NCI-H774 (cell line): ENCODE data around the gene PTOV1.

Experiments
- DNase-seq: peaks from one replicate; lab custom pipeline; 2025; lab: John Stamatoyannopoulos, UW

Gene PTOV1

DNA sequence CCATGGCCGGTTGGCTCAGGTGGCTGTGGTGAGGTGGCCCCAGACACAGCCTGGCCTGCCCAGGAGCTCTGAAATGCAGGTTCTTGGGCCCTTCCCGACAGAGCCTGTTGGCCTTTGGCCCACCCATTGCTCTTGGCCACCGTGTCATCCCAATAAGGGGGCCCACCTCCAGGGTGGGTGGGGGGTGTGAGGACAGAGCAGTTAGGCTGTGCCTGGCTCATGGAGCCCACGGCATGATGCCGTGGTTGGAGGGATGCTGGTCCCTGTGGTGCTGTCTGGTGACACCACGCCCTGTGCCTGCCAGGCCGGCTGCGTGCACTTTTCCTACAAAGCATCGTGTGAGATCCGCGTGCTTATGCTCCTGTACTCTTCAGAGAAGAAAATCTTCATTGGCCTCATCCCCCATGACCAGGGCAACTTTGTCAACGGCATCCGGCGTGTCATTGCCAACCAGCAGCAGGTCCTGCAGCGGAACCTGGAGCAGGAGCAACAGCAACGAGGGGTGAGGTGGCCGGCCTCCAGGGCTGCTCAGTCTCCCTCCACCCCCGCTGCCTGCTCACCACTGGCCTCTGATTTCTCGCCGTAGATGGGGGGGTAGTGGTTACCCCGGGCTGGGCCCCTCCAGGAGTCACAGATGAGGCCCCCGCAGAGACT, 8.8 kb downstream of the PTOV1 start:
- no peak for DNase-seq

DNA sequence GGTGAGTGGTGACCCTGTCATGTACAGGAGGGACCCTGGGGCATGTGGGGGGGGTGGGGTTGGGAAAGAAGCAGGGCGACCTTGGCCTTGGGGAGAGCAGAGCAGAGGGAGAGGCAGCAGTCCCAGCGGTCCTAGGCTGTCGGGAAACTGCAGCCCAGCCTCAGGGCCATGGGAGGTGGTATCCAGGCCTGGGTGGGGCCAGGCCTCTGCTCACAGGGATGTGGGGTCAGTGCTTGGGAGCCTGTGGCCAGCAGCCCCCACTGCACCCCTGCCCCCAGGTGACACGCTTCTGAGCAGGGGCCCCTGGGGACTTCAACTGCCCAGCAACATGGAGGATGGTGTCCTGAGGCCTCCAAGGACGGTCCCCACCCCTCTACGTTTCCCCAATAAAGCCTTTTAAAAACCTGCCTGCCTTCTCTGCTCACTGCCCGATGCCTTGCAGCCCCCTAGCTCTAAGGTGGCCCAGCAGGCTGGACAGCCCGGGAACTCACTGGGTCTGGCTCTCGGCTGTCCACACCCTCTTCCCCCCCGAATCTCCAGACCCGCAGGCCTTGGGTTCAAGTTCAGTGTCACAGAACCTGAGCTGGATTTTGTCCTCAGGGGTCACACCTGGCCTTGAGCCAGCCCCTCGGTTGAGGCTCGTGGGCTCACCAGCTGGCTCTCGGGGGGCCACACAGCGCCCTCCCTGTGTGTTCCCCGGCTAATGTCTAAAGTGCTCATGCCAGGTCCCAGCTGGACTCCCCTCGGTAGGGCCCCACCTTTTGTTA, 9.6 kb downstream of the PTOV1 start:
- no peak for DNase-seq

DNA sequence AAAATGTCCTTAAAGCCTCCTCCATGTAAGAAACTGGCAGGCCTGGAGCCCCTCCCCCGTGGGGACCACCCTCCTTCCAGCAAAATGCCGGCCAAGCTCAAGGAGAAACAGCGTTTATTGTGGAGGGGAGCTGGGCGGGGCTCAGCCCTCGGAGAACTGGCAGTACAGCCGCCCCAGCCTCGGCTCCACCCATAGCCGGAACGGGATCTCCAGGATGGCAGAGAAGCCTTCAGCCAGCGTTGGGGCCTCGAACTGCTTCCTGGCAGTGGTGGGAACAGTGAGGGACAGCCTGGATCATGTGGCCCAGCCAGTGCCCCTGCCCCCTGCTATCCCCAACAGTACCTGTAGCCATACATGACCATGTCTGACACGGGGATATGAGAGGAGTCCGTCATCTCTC, 10.1 kb downstream of the PTOV1 start:
- DNase-seq, result no peak

DNA sequence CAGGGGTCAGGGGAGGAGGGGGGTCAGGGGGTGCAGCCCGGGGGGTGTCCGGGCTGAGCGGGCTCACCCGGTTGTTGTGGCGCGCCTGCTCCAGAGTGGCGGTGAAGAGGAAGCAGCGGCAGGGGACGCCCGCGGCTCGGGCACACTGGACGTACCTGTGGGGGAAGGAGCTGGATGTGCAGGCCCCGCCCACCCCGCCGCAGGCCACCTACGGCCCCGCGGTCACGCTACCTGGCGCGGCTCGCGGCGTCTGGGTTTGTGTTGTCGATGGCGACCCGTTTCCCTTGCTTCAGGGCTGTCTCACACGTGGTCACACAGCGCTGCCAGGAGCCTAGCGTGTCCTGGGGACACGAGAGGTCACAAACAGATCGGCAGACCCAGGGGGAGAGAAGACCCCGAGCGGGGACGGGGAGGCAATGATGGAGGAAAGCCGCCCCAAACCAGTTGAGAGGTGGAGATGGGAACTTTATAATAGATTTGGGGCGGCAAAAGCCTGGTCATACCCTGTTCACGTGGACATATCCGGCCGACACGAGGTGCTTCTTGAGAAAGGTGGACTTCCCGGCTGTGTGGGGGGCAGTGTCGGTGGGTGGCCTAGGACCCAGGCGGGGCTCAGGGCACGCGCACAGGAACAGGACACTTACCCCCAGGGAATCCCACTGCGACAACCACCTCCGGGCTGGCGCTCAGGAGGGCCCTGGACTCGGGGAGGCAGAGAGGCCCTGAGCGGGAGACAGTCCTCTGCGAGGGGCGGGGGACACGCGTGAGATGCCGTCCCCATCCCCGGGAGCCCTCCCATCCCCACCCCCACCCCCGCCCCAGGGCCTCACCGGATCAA, 10.8 kb downstream of the PTOV1 start:
- no peak for DNase-seq

DNA sequence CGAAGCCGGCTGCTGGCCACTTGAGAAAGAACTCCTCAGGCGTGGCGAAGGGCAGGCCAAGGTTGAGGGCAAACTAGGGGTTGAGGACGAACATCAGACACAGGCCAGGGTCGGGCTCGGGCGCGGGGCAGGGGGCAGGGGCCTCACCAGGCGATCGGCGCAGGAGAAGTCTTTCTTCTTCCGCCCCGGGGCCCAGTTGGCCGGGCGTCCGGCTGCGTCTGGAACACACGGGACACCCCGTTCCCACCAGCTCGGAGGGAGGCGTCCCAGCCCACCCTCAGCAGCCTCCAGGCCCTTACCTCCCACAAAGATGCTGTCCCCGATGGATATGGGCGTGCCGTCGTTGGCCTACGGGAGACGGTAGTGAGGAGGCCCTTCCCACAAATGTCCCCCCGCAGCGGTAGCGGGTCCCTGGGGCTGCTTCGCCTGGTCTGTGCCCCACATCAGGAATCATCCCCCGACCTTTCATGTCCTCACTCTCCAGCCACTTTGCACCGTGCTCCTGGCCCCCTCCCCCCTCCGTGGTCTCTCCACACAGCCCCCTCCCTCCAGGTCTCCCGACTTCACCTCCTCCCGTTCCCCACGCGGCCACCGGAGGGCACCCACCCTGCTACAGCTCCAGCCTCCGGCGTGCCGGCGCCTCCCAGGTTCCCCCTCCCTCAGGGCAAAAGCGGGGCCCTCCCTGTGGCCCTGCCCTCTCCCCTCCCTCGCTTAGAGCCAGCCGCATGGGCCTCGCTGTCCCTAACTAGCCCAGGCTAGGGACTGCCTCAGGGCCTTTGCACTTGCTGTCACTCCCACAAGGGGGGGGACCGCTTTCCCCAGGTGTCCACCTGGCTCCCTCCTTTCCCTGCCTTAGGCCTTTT, 11.7 kb downstream of the PTOV1 start:
- DNase-seq, result no peak

DNA sequence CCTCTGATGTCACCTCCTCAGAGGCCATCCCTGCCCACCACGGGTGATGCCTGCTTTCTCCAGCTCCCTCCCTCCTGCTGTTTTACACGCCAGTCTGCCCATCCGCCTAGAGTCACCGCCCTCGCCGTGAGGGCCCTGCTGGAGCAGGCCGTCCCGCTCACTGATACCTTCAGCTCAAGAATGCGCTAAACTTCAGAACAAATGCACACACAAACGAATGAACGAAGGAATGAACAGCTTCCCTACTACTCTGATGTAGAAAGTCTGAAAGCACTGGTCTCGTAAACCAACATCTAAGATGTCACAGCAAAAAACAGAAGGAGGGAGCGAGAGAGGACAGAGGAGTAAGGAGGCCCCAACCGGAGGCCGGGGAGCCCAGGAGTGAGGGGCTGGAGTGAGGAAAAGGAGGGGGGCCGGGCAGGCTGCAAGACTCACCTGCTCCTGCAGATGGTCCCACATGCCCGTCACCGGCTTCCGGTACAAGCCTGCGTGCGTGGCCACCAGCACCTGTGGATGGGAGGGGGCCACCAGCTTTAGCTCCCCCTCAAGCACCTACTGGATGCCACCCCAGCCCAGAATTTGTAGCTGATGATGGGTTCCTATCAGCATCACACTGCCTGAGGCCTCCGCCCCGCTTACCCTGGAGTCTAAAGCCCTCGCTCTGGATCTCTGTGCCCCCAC, 12.4 kb downstream of the PTOV1 start:
- DNase-seq, result no peak

DNA sequence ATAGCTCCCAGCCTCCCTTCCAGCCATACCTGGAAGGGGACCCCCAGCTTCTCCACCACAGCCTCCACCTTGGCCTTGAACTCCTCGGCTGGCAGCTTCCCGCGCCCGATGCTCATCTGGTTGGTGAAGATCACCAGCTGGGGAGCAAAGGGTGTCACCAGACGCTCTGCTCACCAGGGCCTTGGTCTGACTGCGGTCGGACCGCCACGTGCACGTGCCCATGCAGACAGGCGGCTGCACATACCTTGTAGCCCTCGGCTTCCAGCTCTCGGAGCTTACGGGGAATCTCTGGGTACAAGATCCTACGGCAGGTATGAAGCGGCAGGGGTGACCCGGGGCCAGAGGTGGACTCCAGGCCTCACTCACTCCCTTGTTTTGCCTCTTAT, 13.0 kb downstream of the PTOV1 start:
- no peak for DNase-seq

DNA sequence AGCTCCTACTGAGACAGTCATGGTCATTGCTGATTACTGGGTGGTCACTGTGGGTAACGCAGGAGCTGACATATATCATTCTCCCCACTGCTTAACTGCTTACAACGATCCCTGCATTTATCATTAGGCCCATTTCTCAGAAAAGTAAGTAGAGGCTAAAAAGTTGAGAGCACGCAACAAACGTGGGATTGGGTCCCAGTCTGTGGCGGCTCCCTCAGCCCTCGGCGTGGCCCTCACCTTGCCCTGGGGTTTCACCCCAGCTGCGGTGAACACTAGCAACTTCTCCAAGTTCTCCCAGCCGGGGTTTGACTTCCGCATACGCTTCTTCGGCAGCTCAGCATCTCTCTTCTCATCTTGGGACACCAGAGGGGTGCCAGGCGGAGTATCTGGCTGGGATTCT, 13.9 kb downstream of the PTOV1 start:
- DNase-seq, result no peak

DNA sequence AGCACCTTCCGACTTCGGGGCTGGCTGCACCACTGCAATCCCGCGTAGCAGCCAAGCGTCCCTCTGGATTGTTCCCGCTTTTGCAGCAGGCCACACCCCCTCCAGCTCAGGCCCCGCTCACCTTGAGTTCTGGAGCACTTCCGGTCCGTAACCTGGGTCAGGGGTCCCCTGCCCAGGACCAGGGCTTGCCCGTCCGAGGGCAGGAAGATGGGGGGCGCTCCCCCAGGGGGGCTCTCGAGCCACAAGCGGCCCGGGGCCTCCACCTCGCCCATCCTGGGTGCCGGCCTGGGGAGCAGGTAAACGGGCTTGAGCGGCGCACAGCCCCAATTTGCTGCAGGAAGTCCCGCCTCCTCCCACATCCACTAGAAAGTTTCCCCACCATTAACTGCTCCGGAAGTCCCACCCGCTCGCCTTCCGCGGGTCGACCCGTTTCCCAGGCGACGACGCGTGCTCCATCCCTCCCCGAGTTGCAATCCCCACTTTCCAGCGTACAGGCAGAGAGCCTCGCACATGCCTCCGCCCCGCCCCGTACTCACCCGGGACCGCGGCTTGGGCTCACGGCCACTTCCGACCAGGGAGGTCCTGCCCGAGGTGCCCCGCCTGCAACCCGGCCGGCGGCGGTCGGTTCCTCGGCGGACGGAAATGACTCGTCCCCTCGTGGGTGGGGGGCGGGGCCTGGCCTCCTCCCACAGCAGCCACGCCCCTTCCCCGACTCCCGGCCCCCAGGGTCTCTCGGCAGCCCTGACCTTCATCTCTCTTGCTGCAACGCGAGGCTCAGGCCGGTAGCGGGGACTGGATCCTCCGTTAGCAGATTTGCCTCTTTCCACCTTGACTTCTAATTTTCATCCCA, 16.2 kb downstream of the PTOV1 start, which contains the start of gene PNKP:
TSS of gene PNKP (minus strand) at position 644 of the 850 bp plus-strand sequence. CDS start at position 272, 372 bp downstream.
- peak; percentile 86 for DNase-seq

DNA sequence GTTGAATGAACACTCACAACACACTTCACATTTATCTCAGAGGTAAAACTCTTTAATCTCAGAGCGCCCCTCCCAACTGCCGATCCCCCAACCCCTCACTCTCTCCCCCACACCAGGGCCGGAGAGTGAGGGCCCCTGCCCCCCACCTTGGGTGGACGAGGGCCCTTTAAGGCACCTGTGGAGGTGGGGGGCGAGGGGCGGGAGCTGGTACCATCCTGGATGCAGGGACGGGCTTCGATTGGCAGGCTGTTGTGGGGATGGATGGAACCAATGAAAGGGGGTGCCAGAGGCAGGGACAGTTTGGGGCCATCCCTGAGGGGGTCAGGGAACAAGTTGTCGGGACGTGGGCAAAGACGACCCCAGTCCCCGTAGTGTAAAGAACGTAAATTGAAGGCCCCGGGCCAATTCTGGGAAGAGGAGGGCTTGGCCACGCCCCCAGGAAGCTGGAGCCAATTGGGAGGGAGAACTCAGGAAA, 18.1 kb downstream of the PTOV1 start:
- DNase-seq, result no peak

DNA sequence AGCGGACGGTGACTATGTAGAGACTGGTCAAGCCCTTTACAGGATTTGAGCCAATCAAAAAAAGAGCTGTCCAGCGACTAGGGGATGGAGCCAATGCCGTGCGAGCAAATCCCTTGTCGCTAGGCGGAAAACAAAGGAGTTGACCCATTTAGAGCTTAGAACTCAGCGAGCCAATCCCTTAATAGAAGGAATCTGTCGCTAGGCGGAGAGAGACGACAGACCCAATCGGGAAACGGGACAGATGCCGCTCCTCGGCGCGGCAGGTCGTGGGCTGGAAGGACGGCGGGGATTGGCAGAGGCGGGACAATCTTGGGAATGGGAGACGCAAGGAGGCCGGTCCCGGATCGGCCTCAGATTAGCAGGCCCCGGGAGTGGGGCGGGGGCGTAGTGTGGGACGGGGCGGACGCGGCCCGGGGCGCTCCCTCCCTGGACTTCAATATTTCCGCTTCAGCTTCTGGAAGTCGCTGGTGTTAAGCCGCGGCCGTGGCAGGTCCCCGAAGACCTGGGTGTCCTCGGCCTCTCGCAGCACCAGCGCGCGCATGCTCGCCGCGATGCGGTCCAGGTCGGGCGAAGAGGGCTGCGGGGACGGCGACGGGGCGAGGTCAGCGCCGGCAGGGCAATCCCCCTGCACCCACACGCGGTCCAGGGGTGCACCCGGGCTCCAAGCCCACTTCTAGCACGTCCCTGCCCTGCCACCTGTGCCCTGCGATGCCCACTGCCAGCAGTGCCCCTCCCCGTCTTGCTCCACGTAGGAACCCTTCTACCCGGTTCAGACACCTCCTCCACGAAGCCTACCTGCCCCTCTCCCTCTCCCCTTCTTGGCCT, 18.7 kb downstream of the PTOV1 start:
- peak; percentile 99 for DNase-seq

DNA sequence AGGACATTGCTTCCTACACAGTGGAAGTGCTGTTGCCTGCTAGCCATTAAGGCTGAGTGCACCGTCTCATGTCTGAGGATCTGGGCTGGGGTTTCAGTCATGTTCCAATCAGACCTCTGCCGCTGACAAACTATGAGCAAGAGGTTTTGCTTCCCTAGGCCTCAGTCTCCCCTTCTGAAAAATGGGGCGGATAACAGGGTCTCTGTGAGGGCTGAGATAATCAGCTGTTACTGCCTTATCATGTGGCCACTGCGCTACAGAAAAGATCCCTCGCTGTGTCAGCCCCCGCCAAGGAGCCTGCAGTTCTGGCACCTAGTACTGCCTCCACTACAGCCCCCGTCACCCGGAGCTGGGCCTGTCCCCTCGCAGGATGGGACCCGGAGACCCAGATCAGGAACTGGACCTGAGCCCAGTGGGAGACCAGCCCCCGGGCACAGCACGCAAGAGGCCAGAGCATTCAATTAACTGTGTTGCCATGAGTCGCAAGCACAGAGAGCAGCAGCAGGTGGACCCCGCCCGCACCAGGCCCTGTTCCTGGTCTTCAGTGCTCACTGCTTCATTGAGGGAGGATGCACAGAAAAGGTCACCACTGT, 19.4 kb downstream of the PTOV1 start:
- DNase-seq, result no peak

DNA sequence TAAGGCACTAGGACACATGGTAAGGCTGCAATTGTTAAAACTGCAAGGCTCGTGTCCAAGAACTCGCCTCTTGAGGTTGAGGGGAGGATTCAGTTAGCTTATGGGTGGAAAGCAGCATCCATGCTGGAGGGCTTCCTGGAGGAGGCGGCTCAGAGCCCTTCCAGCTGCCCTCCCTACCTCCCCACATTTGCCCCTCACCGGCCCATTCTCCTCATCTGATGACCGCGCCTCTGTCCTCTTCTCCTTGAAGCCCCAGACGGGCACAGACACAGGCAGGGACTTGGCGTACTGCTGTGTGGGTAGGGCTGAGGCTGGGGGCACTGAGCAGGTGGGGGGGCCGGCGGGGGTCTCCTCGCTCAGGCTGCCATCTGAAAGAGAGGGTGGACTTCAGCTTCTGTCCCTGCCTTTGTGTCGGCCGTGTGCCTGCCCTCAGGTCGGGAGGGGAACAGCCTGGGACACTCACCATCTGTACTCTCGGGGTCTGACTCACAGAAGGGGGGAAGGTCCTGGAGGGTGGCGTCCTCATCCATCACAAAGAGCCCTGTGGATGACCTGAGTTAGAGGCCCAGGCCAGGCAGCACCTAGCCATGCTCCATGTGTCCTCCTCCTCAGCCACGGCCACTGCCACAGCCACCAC, 20.5 kb downstream of the PTOV1 start:
- DNase-seq, result no peak

DNA sequence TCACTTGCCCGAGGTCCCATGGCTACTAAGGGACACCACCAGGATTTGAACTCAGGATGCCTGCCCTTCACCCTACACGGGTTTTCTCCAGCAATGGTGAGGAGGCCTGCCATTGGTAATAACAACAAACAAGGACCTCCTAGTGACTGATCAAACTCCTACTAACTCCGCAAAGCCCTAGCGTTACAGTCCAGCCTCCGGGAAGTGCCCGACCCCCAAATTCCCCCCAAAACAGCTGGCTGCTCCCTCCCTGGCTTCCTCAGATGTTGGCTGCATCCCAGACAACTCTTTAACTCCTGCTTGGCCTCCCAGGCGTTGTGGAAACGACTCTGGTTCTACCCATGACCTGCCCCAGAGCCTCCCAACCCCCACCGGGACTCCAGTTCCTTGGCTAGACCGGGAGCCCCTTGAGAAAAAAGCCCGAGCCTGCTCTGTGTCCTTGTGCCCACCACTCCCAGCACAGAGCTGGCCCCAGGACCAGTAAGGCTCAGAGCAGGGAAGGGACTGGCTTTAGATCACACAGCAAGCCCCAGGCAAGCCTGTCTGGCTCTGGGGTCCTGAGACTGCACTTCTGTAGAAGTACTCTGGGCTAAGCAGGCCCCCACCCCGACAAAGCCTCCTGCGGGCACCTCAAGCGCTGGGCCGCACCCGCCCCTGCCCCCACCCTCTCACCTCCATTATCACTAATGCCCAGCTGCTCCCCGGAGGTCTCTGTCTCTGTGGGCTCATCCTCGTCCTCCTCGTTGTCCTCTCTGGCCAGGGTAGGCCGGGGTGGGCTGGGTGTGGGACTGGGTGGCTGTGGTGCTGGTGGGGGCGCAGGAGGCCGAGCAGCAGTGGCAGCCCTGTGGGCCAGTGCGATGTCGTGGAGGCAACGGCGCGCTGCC, 21.5 kb downstream of the PTOV1 start:
- no peak for DNase-seq

DNA sequence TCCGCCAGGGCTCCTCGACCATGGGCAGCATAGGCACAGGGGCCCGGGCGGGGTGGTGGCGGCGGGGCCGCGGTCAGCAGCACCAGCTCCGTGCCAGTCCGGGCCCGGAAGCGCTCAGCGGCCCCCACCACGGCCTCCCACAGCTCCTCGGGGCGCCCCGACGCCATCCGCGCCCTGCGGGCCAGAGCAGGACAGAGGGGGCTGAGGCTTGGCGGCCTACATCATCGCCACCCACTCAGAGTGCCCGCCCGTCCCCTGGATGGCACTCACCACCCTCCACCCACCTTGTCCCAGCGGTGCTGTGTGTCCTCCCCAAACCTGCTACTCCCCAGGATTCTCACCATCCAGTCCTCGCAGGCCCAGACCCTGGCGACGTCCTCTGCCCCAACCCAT, 22.2 kb downstream of the PTOV1 start:
- no peak for DNase-seq

DNA sequence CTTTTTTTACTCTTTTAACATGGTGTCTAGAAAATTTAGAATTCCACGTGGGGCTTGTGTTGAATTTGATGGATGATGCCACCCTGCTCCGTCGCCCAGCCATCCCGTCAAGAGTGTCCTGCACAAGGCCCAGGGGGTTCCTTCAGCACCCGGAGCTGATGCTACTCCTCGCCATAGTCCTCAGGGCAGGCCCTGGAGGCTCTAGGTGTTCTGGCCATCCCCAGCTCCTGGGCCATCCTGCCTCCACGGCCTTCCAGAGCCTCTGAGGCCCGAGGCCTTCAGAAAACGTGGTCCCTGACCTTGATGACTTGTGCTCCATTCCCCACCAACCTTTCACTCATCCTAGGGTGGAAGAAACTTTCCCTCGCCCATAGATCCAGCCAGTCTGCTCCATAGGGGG, 22.9 kb downstream of the PTOV1 start:
- no peak for DNase-seq

DNA sequence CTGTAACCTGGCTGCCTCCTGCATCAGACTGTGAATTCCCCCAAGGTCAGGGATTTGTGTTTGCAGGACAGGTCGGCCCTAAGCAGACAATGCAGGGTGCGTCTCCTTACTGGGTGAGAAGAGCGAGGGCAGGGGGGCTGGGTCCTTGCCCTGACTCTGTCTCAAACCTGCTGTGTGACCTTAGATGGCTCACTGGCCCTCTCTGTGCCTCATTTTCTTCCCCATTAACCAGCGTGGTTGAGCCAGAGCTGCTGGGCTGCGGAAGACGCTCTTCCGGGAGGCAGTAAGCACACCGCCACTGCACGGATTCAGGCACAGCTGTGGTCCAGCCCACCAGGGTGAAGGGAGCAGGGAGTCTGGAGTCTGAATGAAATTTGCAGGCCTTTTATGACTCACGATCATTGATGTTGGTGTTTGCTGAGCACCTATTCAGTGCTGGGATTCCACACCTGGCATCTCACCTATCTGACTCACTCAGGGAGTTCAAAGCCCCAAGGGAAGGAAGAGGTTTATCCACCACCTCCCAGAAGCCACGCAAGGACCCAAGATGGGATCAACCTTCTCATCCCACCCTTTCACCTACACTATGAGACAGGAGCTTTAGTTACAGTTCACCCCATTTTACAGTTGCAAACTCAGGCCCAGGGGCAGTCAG, 23.7 kb downstream of the PTOV1 start:
- no peak for DNase-seq
